GM19397 (cell line): Measurements from ENCODE around the gene CLRN1.

Source experiments
- ATAC-seq: cut with Tn5 transposase; IDR thresholded peaks from one replicate; pipeline ENCODE4 v1.9.1; 2021; ENCODE audit warnings: mild to moderate bottlenecking, moderate library complexity; ENCODE audit not compliant: unreplicated experiment

The CLRN1 gene

DNA sequence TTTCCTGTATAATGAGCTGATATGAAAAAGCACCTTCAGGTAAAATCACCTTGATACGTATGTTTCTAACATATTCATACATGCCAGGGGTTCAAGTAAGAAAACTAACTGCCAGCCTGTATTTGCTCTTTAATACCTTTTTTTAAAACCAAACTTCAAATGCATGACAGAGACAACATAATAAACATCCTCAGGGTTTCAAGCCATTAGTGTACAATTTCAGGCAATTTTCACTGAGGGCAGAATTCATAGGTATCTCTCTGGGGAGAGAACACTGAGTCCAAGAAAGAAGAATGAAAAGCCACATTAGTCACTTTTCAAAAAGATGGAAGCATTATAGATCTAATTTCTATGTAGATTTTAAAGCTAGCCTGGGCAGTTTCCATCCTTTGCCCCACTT lies 94.2 kb downstream of the CLRN1 start:
- ATAC-seq, result no peak

GRCh38 chr3:150877303-150877702 lies 95.2 kb downstream of the CLRN1 start:
- ATAC-seq, result no peak

DNA sequence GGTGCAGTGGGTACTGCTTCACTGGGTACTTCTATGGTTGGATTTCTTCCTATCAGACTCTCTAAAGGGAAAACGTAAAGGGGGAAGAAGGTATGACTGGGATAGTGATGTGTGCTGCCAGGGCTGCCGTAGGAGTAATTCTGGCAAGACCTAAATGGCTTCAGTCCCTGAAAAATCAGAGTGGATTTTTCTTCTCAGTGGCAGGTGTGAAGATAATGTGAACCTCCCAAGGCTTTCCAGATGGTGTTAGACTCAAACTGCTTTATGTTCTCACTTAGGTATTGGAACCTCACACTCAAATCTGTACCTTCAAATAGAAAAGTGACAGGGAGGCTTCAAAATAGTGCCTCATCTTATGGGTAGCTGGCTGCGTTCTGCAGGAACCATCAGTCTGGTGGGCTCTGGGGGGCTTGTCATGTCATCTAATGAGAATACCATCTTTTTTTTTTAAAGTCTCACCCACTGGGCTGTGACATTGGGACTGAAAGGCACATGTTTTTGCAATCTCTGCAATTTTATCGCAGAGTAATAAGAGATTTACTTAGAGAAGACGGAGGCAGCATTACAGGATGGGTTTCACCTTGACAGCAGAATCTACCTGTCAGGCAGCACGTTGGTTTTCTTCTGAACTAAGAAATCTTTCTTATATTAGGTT lies 95.8 kb downstream of the CLRN1 start:
- no peak for ATAC-seq
